Hepatocyte (in vitro differentiated cells): ENCODE data around the gene DENND2D.

Experiments
- EZH2 ChIP-seq: fragments of 200-600 bp; sonication (generic); IDR thresholded peaks from 2 replicates; pipeline ENCODE4 v1.6.1; 2016; ENCODE audit warnings: antibody characterized with exemption, mild to moderate bottlenecking, borderline replicate concordance
- TF ChIP-seq, protein P1 (sequence below): fragments of 200-600 bp; sonication (generic); IDR thresholded peaks from 2 replicates; pipeline ENCODE4 v1.5.1; 2016; ENCODE audit warnings: antibody characterized with exemption, mild to moderate bottlenecking; ENCODE audit not compliant: poor library complexity

DNA sequence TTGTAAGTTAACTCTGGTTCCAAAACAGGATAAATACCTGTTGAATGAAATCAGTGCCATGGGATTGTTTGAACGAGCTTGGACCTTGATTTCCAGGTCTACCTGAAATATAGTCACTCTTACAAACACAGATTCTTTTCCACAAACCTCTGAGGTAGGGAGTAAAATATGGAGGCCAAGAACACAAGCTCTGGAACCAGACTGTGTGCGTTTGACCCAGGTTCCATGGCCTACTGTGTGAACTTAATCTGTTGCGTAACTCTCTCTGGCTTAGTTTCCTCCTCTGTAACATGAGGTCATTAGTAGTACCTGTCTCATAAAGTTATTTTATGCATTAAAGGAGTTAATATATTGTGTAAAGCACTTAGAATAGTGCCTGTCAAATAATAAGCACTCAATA lies 25.1 kb downstream of the DENND2D start:
- TF ChIP-seq, protein P1, sequence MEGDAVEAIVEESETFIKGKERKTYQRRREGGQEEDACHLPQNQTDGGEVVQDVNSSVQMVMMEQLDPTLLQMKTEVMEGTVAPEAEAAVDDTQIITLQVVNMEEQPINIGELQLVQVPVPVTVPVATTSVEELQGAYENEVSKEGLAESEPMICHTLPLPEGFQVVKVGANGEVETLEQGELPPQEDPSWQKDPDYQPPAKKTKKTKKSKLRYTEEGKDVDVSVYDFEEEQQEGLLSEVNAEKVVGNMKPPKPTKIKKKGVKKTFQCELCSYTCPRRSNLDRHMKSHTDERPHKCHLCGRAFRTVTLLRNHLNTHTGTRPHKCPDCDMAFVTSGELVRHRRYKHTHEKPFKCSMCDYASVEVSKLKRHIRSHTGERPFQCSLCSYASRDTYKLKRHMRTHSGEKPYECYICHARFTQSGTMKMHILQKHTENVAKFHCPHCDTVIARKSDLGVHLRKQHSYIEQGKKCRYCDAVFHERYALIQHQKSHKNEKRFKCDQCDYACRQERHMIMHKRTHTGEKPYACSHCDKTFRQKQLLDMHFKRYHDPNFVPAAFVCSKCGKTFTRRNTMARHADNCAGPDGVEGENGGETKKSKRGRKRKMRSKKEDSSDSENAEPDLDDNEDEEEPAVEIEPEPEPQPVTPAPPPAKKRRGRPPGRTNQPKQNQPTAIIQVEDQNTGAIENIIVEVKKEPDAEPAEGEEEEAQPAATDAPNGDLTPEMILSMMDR, result no peak
- TF ChIP-seq EZH2, result no peak
